ENCODE measurements around the gene KCTD16.

KCTD16 gene

GRCh38 chr5:144210655-144211054 lies 40.0 kb downstream of the KCTD16 start:
- DNase-seq, result no peak

- no peak for DNase-seq
Observed at GRCh38 chr5:144219869-144220268, 49.2 kb downstream of the KCTD16 start.

GRCh38 chr5:144227363-144227999 lies 56.8 kb downstream of the KCTD16 start:
- no peak for DNase-seq

- no peak for DNase-seq
Observed at GRCh38 chr5:144230806-144231205, 60.1 kb downstream of the KCTD16 start.

GRCh38 chr5:144232285-144232684 lies 61.6 kb downstream of the KCTD16 start:
- no peak for DNase-seq

GRCh38 chr5:144236499-144236898 lies 65.8 kb downstream of the KCTD16 start:
- no peak for DNase-seq

GRCh38 chr5:144237851-144238250 lies 67.2 kb downstream of the KCTD16 start:
- peak; percentile 3 for DNase-seq

GRCh38 chr5:144247131-144247530 lies 76.5 kb downstream of the KCTD16 start:
- DNase-seq, result no peak

GRCh38 chr5:144248015-144248414 lies 77.3 kb downstream of the KCTD16 start:
- no peak for DNase-seq

- DNase-seq, result no peak
Observed at GRCh38 chr5:144249755-144250464, 79.2 kb downstream of the KCTD16 start.

- no peak for DNase-seq
Observed at GRCh38 chr5:144254552-144254951, 83.9 kb downstream of the KCTD16 start.

GRCh38 chr5:144260121-144260520 lies 89.4 kb downstream of the KCTD16 start:
- no peak for DNase-seq

GRCh38 chr5:144265643-144266247 lies 95.1 kb downstream of the KCTD16 start:
- no peak for DNase-seq

GRCh38 chr5:144267961-144268513 lies 97.4 kb downstream of the KCTD16 start:
- no peak for DNase-seq

- no peak for DNase-seq
Observed at GRCh38 chr5:144273232-144274027, 102.8 kb downstream of the KCTD16 start.

GRCh38 chr5:144275329-144275728 lies 104.7 kb downstream of the KCTD16 start:
- no peak for DNase-seq

GRCh38 chr5:144276034-144276822 lies 105.6 kb downstream of the KCTD16 start:
- DNase-seq, result no peak

- no peak for DNase-seq
Observed at GRCh38 chr5:144281784-144282183, 111.1 kb downstream of the KCTD16 start.

- DNase-seq, result no peak
Observed at GRCh38 chr5:144284036-144284435, 113.4 kb downstream of the KCTD16 start.

- DNase-seq, result no peak
Observed at GRCh38 chr5:144284931-144285502, 114.3 kb downstream of the KCTD16 start.

- DNase-seq, result no peak
Observed at GRCh38 chr5:144289277-144289676, 118.6 kb downstream of the KCTD16 start.

GRCh38 chr5:144292029-144292428 lies 121.4 kb downstream of the KCTD16 start:
- no peak for DNase-seq
